Measurements from ENCODE around the gene ELAVL4. TPM values are rescaled to one million over a fixed set of nuclear protein-coding genes. Genes with fewer than 3 reads are reported as not detected.

The ELAVL4 gene
- total and polyA plus RNA-seq, 9 of the 15 experiments (the other 6 are each of a cell fraction or from before 2014, with no cell fraction given): not detected

DNA sequence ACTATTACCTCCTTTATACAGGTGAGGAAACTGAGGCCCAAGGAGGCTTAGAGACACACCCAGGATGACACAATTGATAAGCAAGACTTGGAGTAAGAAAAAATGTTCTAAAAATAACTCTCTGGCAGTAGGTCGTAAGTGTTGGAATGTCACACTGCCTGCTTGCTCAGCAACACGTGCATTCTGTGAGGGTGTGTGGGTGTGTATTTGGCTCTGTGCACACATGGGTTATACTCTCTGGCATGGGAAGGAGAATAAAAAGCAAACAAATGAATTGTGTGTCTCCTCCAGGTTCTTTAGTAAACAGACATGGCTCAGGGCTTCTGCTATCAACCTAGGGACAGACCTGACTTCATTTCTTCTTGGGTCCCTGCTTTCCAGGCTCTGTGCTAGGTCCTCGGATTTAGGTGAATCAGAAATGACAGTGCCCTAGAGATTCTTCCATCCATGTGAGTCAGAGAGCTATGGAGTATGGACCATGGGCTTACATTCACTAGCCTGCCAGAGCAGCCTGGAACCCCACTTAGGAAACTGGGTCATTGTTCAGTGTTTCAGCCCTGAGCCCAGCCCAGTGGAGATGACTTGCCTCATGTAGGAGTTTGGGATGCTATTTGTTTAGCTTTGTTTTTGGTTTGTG is 72.4 kb downstream of the ELAVL4 start:
- intact Hi-C loops (cut with micrococcal nuclease): no loop called here
- WGBS (ENCODE audit: insufficient coverage, low coverage, missing lambda C conversion rate): 0% methylated on average over 3 of the region's 3 CpGs

GRCh38 chr1:50183378-50184133 is 74.8 kb downstream of the ELAVL4 start:
- Histone ChIP-seq H3K36me3 (ENCODE audit: control insufficient read depth, insufficient read depth, low read length) (no peaks in the 10 kb centered on the region), H3K79me2 (ENCODE audit: control insufficient read depth, insufficient read depth, low read length) (no peaks in the 10 kb centered on the region), H3K27me3 (ENCODE audit: control insufficient read depth in 2 of 2, insufficient read depth in 2 of 2, low read length in 2 of 2) (no peaks in the 10 kb centered on the region), H3K4me1 (replicated peaks in 1 of 2; ENCODE audit: control insufficient read depth in 2 of 2, insufficient read depth in 2 of 2, low read length in 2 of 2) (no peaks in the 10 kb centered on the region), H3K9ac (ENCODE audit: insufficient read depth in 1 of 2, low read depth in 2 of 2, low read length in 2 of 2) (no peak overlapping the region), H4K20me1 (replicated peaks; ENCODE audit: control insufficient read depth, insufficient read depth, low read length) (no peaks in the 10 kb centered on the region), H3K9me3 (replicated peaks; ENCODE audit: control insufficient read depth, insufficient read depth, low read depth, low read length) (no peaks in the 10 kb centered on the region), H3K27ac (ENCODE audit: extremely low read depth, low read depth, low read length) (no peak overlapping the region), H3K9me1 (ENCODE audit: control insufficient read depth, insufficient read depth, low read length) (no peaks in the 10 kb centered on the region), H3K4me3 (no peak overlapping the region), H2AFZ (ENCODE audit: low read depth, low read length) (no peak overlapping the region), H3K4me2 (ENCODE audit: insufficient read depth, low read length) (no peak overlapping the region)
- CTCF ChIA-PET (ENCODE audit: low intra/inter-chr PET ratio): no interaction called here
- BruUV-seq (replicated peaks): no TSS peak
- intact Hi-C loops (cut with micrococcal nuclease): no loop called here
- FAIRE-seq (no peak), DNase-seq (ENCODE audit: extremely low read depth in 1 of 4, low spot score in 3 of 4) (no peak), ATAC-seq (no peak)
- 1% methylated on average over 12 of the region's 12 CpGs for WGBS (ENCODE audit: insufficient coverage, low coverage, missing lambda C conversion rate)
- POLR2A ChIA-PET: no interaction called here
- in situ Hi-C loops (cut with MboI): no loop called here
- TF ChIP-seq EZH2 (IDR thresholded peaks at IDR 0.05; ENCODE audit: borderline replicate concordance, low read depth, low read length) (no peak), EWSR1 (IDR thresholded peaks at IDR 0.05; ENCODE audit: borderline replicate concordance, low read depth, partially characterized antibody) (no peak), RNF2 (IDR thresholded peaks at IDR 0.05) (no peak), SNRNP70 (optimal IDR thresholded peaks at IDR 0.05; ENCODE audit: low read depth, low read length) (no peak), HMG20B (CRISPR knock-in tag; IDR thresholded peaks at IDR 0.05) (no peak), ETS2 (tag; IDR thresholded peaks at IDR 0.05; ENCODE audit: borderline replicate concordance, poor library complexity, severe bottlenecking) (no peak), KLF16 (IDR thresholded peaks at IDR 0.05) (no peak), ZNF668 (CRISPR knock-in tag; IDR thresholded peaks at IDR 0.05) (no peak), ZNF134 (CRISPR knock-in tag; conservative IDR thresholded peaks at IDR 0.05) (no peak), ZKSCAN1 (IDR thresholded peaks at IDR 0.05; ENCODE audit: low read depth, low read length) (no peak), CLOCK (CRISPR knock-in tag; IDR thresholded peaks at IDR 0.05; ENCODE audit: borderline replicate concordance) (no peak)

More for the DNA sequence above, 72.4 kb downstream of the ELAVL4 start:
- Histone ChIP-seq H2AFZ (ENCODE audit: low read depth, low read length) (no peak overlapping the region), H3K9ac (ENCODE audit: insufficient read depth in 1 of 2, low read depth in 2 of 2, low read length in 2 of 2) (no peak overlapping the region), H3K27ac (ENCODE audit: extremely low read depth, low read depth, low read length) (no peak overlapping the region), H4K20me1 (replicated peaks; ENCODE audit: control insufficient read depth, insufficient read depth, low read length) (no peaks in the 10 kb centered on the region), H3K9me3 (replicated peaks; ENCODE audit: control insufficient read depth, insufficient read depth, low read depth, low read length) (no peaks in the 10 kb centered on the region), H3K4me3 (no peak overlapping the region), H3K4me1 (replicated peaks in 1 of 2; ENCODE audit: control insufficient read depth in 2 of 2, insufficient read depth in 2 of 2, low read length in 2 of 2) (no peaks in the 10 kb centered on the region), H3K36me3 (ENCODE audit: control insufficient read depth, insufficient read depth, low read length) (no peaks in the 10 kb centered on the region), H3K9me1 (ENCODE audit: control insufficient read depth, insufficient read depth, low read length) (no peaks in the 10 kb centered on the region), H3K79me2 (ENCODE audit: control insufficient read depth, insufficient read depth, low read length) (no peaks in the 10 kb centered on the region), H3K27me3 (ENCODE audit: control insufficient read depth in 2 of 2, insufficient read depth in 2 of 2, low read length in 2 of 2) (no peaks in the 10 kb centered on the region), H3K4me2 (ENCODE audit: insufficient read depth, low read length) (no peak overlapping the region)
- DNase-seq (ENCODE audit: extremely low read depth in 1 of 4, low spot score in 3 of 4) (no peak), ATAC-seq (no peak; the same call in 2 of the 3 replicates), FAIRE-seq (no peak)
- TF ChIP-seq SNRNP70 (optimal IDR thresholded peaks at IDR 0.05; ENCODE audit: low read depth, low read length): no peak
- no peak for TF ChIP-seq RBM25 (IDR thresholded peaks at IDR 0.05; ENCODE audit: low read depth, low read length, severe bottlenecking)
- TF ChIP-seq DDX20 (tag; IDR thresholded peaks at IDR 0.05; ENCODE audit: low read depth): no peak
- TF ChIP-seq ZNF23 (CRISPR knock-in tag; IDR thresholded peaks at IDR 0.05): no peak
- no peak for TF ChIP-seq ZNF274 (IDR thresholded peaks at IDR 0.05; ENCODE audit: borderline replicate concordance, low read depth, low read length)
- no peak for TF ChIP-seq MCM2 (IDR thresholded peaks at IDR 0.05; ENCODE audit: low read depth)
- TF ChIP-seq HDAC2 (IDR thresholded peaks at IDR 0.05): no peak
- no peak for TF ChIP-seq NCOA4 (IDR thresholded peaks at IDR 0.05; ENCODE audit: partially characterized antibody)
- no peak for TF ChIP-seq TAF7 (tag; IDR thresholded peaks at IDR 0.05)
- BruUV-seq (replicated peaks): no TSS peak
- ChIA-PET CTCF (ENCODE audit: low intra/inter-chr PET ratio) (no interaction called here), POLR2A (no interaction called here)
- in situ Hi-C loops (cut with MboI): no loop called here
